ENCODE measurements around the gene KCNH5.

GRCh38 chr14:62743118-62743517 lies 302.1 kb downstream of the KCNH5 start:
- TF ChIP-seq CTCF (IDR thresholded peaks at IDR 0.05; ENCODE audit: poor library complexity) (no peak), EZH2phosphoT487 (IDR thresholded peaks at IDR 0.05; ENCODE audit: low read depth, severe bottlenecking, unreplicated experiment) (no peak)

Measured in hepatocyte (in vitro differentiated cells).